ENCODE data around the gene PRXL2A. TPM values are rescaled to one million over a fixed set of nuclear protein-coding genes. Genes with fewer than 3 reads are reported as not detected.

Gene PRXL2A
- total RNA-seq, 4 donors from 2014 or later: 15.4 to 26.6 (median 25.5) TPM

- H3K9me3 ChIP-seq: no peaks in the 10 kb centered on the region
- no peak overlapping the region for H3K27ac ChIP-seq (replicated peaks in 1 of 4)
- no peak overlapping the region for H3K4me3 ChIP-seq
- intact Hi-C loops (cut with DNase I): no loop called here
- peaks cover 12 to 50% (median 24%) of the 10 kb centered on the region in 4 donors for H3K36me3 ChIP-seq
- H3K27me3 ChIP-seq: no peaks in the 10 kb centered on the region
- 95% methylated on average over 5 of the region's 5 CpGs for WGBS
- TF ChIP-seq EP300 (IDR thresholded peaks at IDR 0.05) (no peak), CTCF (IDR thresholded peaks at IDR 0.05) (no peak), POLR2AphosphoS5 (IDR thresholded peaks at IDR 0.05) (no peak), POLR2A (IDR thresholded peaks at IDR 0.05; ENCODE audit: low read depth) (no peak)
- no peak for DNase-seq (ENCODE audit: extremely low spot score)
- H3K4me1 ChIP-seq: peaks cover 6 to 9% (median 7%) of the 10 kb centered on the region in 4 donors
Measured at GRCh38 chr10:80421050-80421706, 12.8 kb downstream of the PRXL2A start.

- Histone ChIP-seq H3K9me3 (no peaks in the 10 kb centered on the region), H3K4me3 (no peak overlapping the region), H3K27ac (replicated peaks in 1 of 4) (no peak overlapping the region), H3K4me1 (peaks cover 0 to 2% (median under 1%) of the 10 kb centered on the region in 4 donors), H3K36me3 (peaks cover 15 to 58% (median 31%) of the 10 kb centered on the region in 4 donors), H3K27me3 (no peaks in the 10 kb centered on the region)
- intact Hi-C loops (cut with DNase I): no loop called here
- DNase-seq (ENCODE audit: extremely low spot score): no peak
- 92% methylated on average over 8 of the region's 8 CpGs for WGBS
- TF ChIP-seq CTCF (IDR thresholded peaks at IDR 0.05) (no peak), POLR2A (IDR thresholded peaks at IDR 0.05; ENCODE audit: low read depth) (no peak), EP300 (IDR thresholded peaks at IDR 0.05) (no peak), POLR2AphosphoS5 (IDR thresholded peaks at IDR 0.05) (no peak)
Measured at GRCh38 chr10:80421707-80422536, 13.6 kb downstream of the PRXL2A start.

- H3K36me3 ChIP-seq: peaks cover 15 to 78% (median 55%) of the 10 kb centered on the region in 4 donors
- no peak overlapping the region for H3K27ac ChIP-seq (replicated peaks in 1 of 4)
- no peak overlapping the region for H3K4me3 ChIP-seq
- DNase-seq (ENCODE audit: extremely low spot score): no peak
- TF ChIP-seq POLR2AphosphoS5 (IDR thresholded peaks at IDR 0.05) (no peak), CTCF (IDR thresholded peaks at IDR 0.05) (no peak), EP300 (IDR thresholded peaks at IDR 0.05) (no peak), POLR2A (IDR thresholded peaks at IDR 0.05; ENCODE audit: low read depth) (no peak)
- H3K4me1 ChIP-seq: no peaks in the 10 kb centered on the region
- no peaks in the 10 kb centered on the region for H3K9me3 ChIP-seq
- intact Hi-C loops (cut with DNase I): no loop called here
- 93% methylated on average over 2 of the region's 2 CpGs for whole genome bisulfite sequencing
- no peaks in the 10 kb centered on the region for H3K27me3 ChIP-seq
Measured at GRCh38 chr10:80425901-80426300, 17.6 kb downstream of the PRXL2A start.

GRCh38 chr10:80427541-80427940, 19.2 kb downstream of the PRXL2A start:
- H3K9me3 ChIP-seq: no peaks in the 10 kb centered on the region
- no peaks in the 10 kb centered on the region for H3K27me3 ChIP-seq
- H3K36me3 ChIP-seq: peaks cover 15 to 74% (median 55%) of the 10 kb centered on the region in 4 donors
- no peaks in the 10 kb centered on the region for H3K4me1 ChIP-seq
- no peak for DNase-seq (ENCODE audit: extremely low spot score)
- intact Hi-C loops (cut with DNase I): no loop called here
- 95% methylated on average over 2 of the region's 2 CpGs for WGBS
- H3K4me3 ChIP-seq: no peak overlapping the region
- H3K27ac ChIP-seq (replicated peaks in 1 of 4): no peak overlapping the region
- TF ChIP-seq POLR2A (IDR thresholded peaks at IDR 0.05; ENCODE audit: low read depth) (no peak), POLR2AphosphoS5 (IDR thresholded peaks at IDR 0.05) (no peak), CTCF (IDR thresholded peaks at IDR 0.05) (no peak), EP300 (IDR thresholded peaks at IDR 0.05) (no peak)
